GM12878 (cell line): Measurements from ENCODE around the gene BMP2. TPM values are rescaled to one million over a fixed set of nuclear protein-coding genes. Genes with fewer than 3 reads are reported as not detected.

Experiments
- ATAC-seq: fragments of 200-7000 bp; cut with Tn5 transposase; 3 replicates; pipeline ENCODE4 v1.9.1; 2020; ENCODE audit warnings: mild to moderate bottlenecking, moderate library complexity
- BruUV-seq: library from RNA; stranded (reverse); fragments of 400-500 nt; replicated peaks from 2 replicates; lab custom pipeline; 2021; lab: Mats Ljungman, UMichigan
- CTCF ChIA-PET: fragments of 300-600 bp; sonication (Branson Sonifier 250); formaldehyde crosslinking; extraction: SDS; loops from one replicate; lab custom pipeline; 2021; ENCODE audit warnings: inconsistent platforms; lab: Yijun Ruan, JAX
- POLR2A ChIA-PET: fragments of 350-600 bp; formaldehyde crosslinking; extraction: SDS; loops from one replicate; lab custom pipeline; 2021; ENCODE audit warnings: inconsistent platforms; lab: Charles Lee
- RAD21 ChIA-PET: fragments of 300-600 bp; sonication (Branson Sonifier 250); formaldehyde crosslinking; loops from one replicate; lab custom pipeline; 2023; ENCODE audit warnings: antibody characterized with exemption; ENCODE audit not compliant: unreplicated experiment; lab: Charles Lee
- SMC1A ChIA-PET: fragments of 300-600 bp; sonication (Branson Sonifier 250); formaldehyde crosslinking; loops from one replicate; lab custom pipeline; 2023; ENCODE audit not compliant: unreplicated experiment, uncharacterized antibody; lab: Charles Lee
- DNase-seq: peaks from one replicate; pipeline ENCODE4 v3.0.0-alpha.2; 2011; ENCODE audit warnings: low read depth, low spot score
- FAIRE-seq: peaks from 3 replicates; lab custom pipeline; 2011; peaks lifted over from hg19 to GRCh38; lab: Jason Lieb, UNC
- H2AFZ ChIP-seq: 2 replicates; pipeline ENCODE4 v1.6.0; 2011; ENCODE audit warnings: low read depth, low read length, control low read depth; ENCODE audit not compliant: control insufficient read depth
- H3K27ac ChIP-seq: 2 replicates; pipeline ENCODE4 v1.5.1; 2011; ENCODE audit warnings: control low read depth; ENCODE audit not compliant: control insufficient read depth, insufficient read depth
- H3K27me3 ChIP-seq, 2 experiments: replicated peaks in 1 of 2; 2 replicates each; pipeline versions ENCODE4 v1.6.0 to v1.6.1; 2011; ENCODE audit warnings: low read length in 1 of 2; ENCODE audit not compliant: control insufficient read depth in 2 of 2, insufficient read depth in 2 of 2
- H3K36me3 ChIP-seq, 2 experiments: 2 replicates each; pipeline ENCODE4 v1.5.1; 2011; ENCODE audit warnings: low read length in 1 of 2; ENCODE audit not compliant: control insufficient read depth in 2 of 2, insufficient read depth in 2 of 2
- H3K4me1 ChIP-seq: 2 replicates; pipeline ENCODE4 v1.6.1; 2011; ENCODE audit warnings: mild to moderate bottlenecking, low read length, moderate library complexity, mixed read lengths; ENCODE audit not compliant: control insufficient read depth, insufficient read depth
- H3K4me2 ChIP-seq: 2 replicates; pipeline ENCODE4 v1.6.0; 2011; ENCODE audit warnings: control low read depth; ENCODE audit not compliant: control insufficient read depth, insufficient read depth
- H3K4me3 ChIP-seq: fragments of 200-600 bp; sonication (generic); 2 replicates; pipeline ENCODE4 v1.5.1; 2016
- H3K79me2 ChIP-seq: 2 replicates; pipeline ENCODE4 v1.6.0; 2011; ENCODE audit warnings: low read length; ENCODE audit not compliant: control insufficient read depth, insufficient read depth
- H3K9ac ChIP-seq: 2 replicates; pipeline ENCODE4 v1.8.0; 2011; ENCODE audit warnings: low read length, control low read depth, mixed read lengths; ENCODE audit not compliant: control insufficient read depth, insufficient read depth
- H3K9me3 ChIP-seq: replicated peaks from 3 replicates; pipeline ENCODE4 v1.5.1; 2011; ENCODE audit warnings: mild to moderate bottlenecking, low read length; ENCODE audit not compliant: control insufficient read depth, insufficient read depth
- H4K20me1 ChIP-seq: 2 replicates; pipeline ENCODE4 v1.6.0; 2011; ENCODE audit not compliant: control insufficient read depth, insufficient read depth
- TCF12 ChIP-seq: IDR thresholded peaks from 2 replicates; pipeline ENCODE4 v1.6.1; 2011; ENCODE audit warnings: low read depth, mild to moderate bottlenecking, low read length
- WGBS: methylation state at CpG from one replicate; pipeline ENCODE4 v1.1.6; 2016; ENCODE audit warnings: low lambda C conversion rate; ENCODE audit not compliant: insufficient replicate concordance, insufficient coverage; ENCODE audit errors: missing lambda C conversion rate; 5-methylcytosine and 5-hydroxymethylcytosine counted together
- in situ Hi-C: fragments of 300-500 bp; cut with MboI; formaldehyde crosslinking; loops from 9 replicates; pipeline ENCODE4 v1.14.3; 2018; ENCODE audit warnings: mixed read lengths
- intact Hi-C: fragments of 100-400 bp; cut with micrococcal nuclease; formaldehyde crosslinking; loops from one replicate; pipeline ENCODE4 v1.14.2; 2022; ENCODE audit not compliant: unreplicated experiment
- polyA plus RNA-seq, 11 experiments: library from polyadenylated mRNA; depleted of rRNA in 4 of 11; unstranded in 6 of 11; stranded (reverse) in 5 of 11; fragments of >200 nt; fragmentation: Nextera tagmentation in 4 of 11; fragmentation: Illumina TruSeq in 1 of 11; extraction: Ambion mirVana in 4 of 11; extraction: Trizol in 1 of 11; gene quantifications; 1 replicate in 1 of 11; 2 replicates in 10 of 11; pipeline versions ENCODE4 v1.2.1 to v1.2.3, GENCODE V29; 2011 to 2016; ENCODE audit warnings: inconsistent platforms in 2 of 11, missing spikeins in 2 of 11, low read depth in 1 of 11
- total RNA-seq, 4 experiments: library from RNA; depleted of rRNA in 3 of 4; stranded (reverse); fragments of >200 nt in 3 of 4; fragmentation: Illumina TruSeq in 1 of 4; extraction: Trizol in 1 of 4; gene quantifications; 2 replicates each; pipeline versions ENCODE4 v1.2.1 to v1.2.3, GENCODE V29; 2013 to 2021
- TF ChIP-seq, protein P1 (sequence below): IDR thresholded peaks from 2 replicates; pipeline ENCODE4 v1.6.1; 2011; ENCODE audit warnings: low read depth, low read length, improper control_type of control experiment, borderline replicate concordance
- TF ChIP-seq, protein P2 (sequence below): fragments of 450-650 bp; IDR thresholded peaks from 2 replicates; pipeline ENCODE4 v1.6.1; 2016; ENCODE audit warnings: mild to moderate bottlenecking

BMP2 gene
- total and polyA plus RNA-seq, 10 of the 15 experiments (the other 5 are each of a cell fraction or from before 2014, with no cell fraction given), result 0.35 to 3.2 (median 0.71) TPM

- no TSS peak for BruUV-seq
- SMC1A ChIA-PET, result interaction anchor here (0.7 to 2.8 kb wide), 57 partner anchors 8 to 1093 kb away, joined by 3 to 50 read pairs (median 4); no protein-coding TSS in a partner anchor
- ATAC-seq (no peak), DNase-seq (no peak), FAIRE-seq (no peak)
- in situ Hi-C loops (loop anchor here (10.0 to 25.0 kb wide), 3 partner anchors 521 to 1096 kb away; no protein-coding TSS in a partner anchor), intact Hi-C loops (loop anchor here (2.0 to 10.0 kb wide), 6 partner anchors 61 to 1091 kb away; no protein-coding TSS in a partner anchor)
- Histone ChIP-seq H3K79me2 (no peaks in the 10 kb centered on the region), H3K36me3 (no peaks in the 10 kb centered on the region), H3K4me3 (no peak overlapping the region), H3K9me3 (no peaks in the 10 kb centered on the region; the same call in 2 of the 3 replicates), H3K27me3 (peaks cover 0 to 10% of the 10 kb centered on the region in 2 experiments; a peak in 2 of 4 replicates), H3K4me1 (no peaks in the 10 kb centered on the region), H2AFZ (no peak overlapping the region), H3K9ac (no peak overlapping the region), H3K27ac (no peak overlapping the region), H3K4me2 (no peak overlapping the region), H4K20me1 (no peaks in the 10 kb centered on the region)
- POLR2A ChIA-PET, result interaction anchor here (0.7 to 1.6 kb wide), 4 partner anchors 10 to 78 kb away, joined by 3 to 5 read pairs (median 4); no protein-coding TSS in a partner anchor
- CTCF ChIA-PET, result interaction anchor here (0.7 to 7.7 kb wide), 74 partner anchors 8 to 1095 kb away, joined by 3 to 90 read pairs (median 4); no protein-coding TSS in a partner anchor
- TF ChIP-seq, protein P1, sequence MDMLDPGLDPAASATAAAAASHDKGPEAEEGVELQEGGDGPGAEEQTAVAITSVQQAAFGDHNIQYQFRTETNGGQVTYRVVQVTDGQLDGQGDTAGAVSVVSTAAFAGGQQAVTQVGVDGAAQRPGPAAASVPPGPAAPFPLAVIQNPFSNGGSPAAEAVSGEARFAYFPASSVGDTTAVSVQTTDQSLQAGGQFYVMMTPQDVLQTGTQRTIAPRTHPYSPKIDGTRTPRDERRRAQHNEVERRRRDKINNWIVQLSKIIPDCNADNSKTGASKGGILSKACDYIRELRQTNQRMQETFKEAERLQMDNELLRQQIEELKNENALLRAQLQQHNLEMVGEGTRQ, result no peak
- TF ChIP-seq TCF12, result no peak
- TF ChIP-seq, protein P2, sequence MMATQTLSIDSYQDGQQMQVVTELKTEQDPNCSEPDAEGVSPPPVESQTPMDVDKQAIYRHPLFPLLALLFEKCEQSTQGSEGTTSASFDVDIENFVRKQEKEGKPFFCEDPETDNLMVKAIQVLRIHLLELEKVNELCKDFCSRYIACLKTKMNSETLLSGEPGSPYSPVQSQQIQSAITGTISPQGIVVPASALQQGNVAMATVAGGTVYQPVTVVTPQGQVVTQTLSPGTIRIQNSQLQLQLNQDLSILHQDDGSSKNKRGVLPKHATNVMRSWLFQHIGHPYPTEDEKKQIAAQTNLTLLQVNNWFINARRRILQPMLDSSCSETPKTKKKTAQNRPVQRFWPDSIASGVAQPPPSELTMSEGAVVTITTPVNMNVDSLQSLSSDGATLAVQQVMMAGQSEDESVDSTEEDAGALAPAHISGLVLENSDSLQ, result no peak
- RAD21 ChIA-PET, result interaction anchor here (0.7 to 4.6 kb wide), 28 partner anchors 9 to 523 kb away, joined by 3 to 40 read pairs (median 4); no protein-coding TSS in a partner anchor
- 54% methylated on average over 9 of the region's 9 CpGs for WGBS
Observed at GRCh38 chr20:6766433-6766832, 1.1 kb upstream of the BMP2 start.
